KMS-11 (cell line): Measurements from ENCODE around the gene CKAP5.

Experiments used
- H2AFZ ChIP-seq: fragments of 200-600 bp; sonication (generic); 2 replicates; pipeline ENCODE4 v1.6.1; 2016; ENCODE audit warnings: antibody characterized with exemption, mixed run types, low read depth
- H3K27ac ChIP-seq: fragments of 200-600 bp; sonication (generic); 2 replicates; pipeline ENCODE4 v1.6.1; 2016; ENCODE audit warnings: mild to moderate bottlenecking, mixed run types
- H3K27me3 ChIP-seq: fragments of 200-600 bp; sonication (generic); 2 replicates; pipeline ENCODE4 v1.6.1; 2017; ENCODE audit warnings: mild to moderate bottlenecking, low read depth, mixed run types, moderate library complexity; ENCODE audit not compliant: insufficient read depth
- H3K36me3 ChIP-seq: fragments of 200-600 bp; sonication (generic); 2 replicates; pipeline ENCODE4 v1.6.1; 2017; ENCODE audit warnings: mild to moderate bottlenecking, mixed run types; ENCODE audit not compliant: insufficient read depth
- H3K4me1 ChIP-seq: fragments of 200-600 bp; sonication (generic); 2 replicates; pipeline ENCODE4 v1.6.1; 2016; ENCODE audit warnings: mild to moderate bottlenecking, low read depth, mixed run types; ENCODE audit not compliant: poor library complexity, severe bottlenecking
- H3K4me2 ChIP-seq: fragments of 200-600 bp; sonication (generic); 2 replicates; pipeline ENCODE4 v1.7.0; 2016; ENCODE audit warnings: mild to moderate bottlenecking, mixed run types
- H3K4me3 ChIP-seq: fragments of 200-600 bp; sonication (generic); IDR thresholded peaks from 2 replicates; pipeline ENCODE4 v1.6.1; 2017; ENCODE audit warnings: low read depth, low read length, mixed read lengths; ENCODE audit not compliant: insufficient read depth
- H3K79me2 ChIP-seq: fragments of 200-600 bp; sonication (generic); 2 replicates; pipeline ENCODE4 v1.6.1; 2016; ENCODE audit warnings: low read depth, mixed run types; ENCODE audit not compliant: insufficient read depth
- H3K9ac ChIP-seq: fragments of 200-600 bp; sonication (generic); 2 replicates; pipeline ENCODE4 v1.6.1; 2016; ENCODE audit warnings: mild to moderate bottlenecking, mixed run types
- H4K20me1 ChIP-seq: fragments of 200-600 bp; sonication (generic); 2 replicates; pipeline ENCODE4 v1.6.1; 2016; ENCODE audit warnings: mild to moderate bottlenecking, mixed run types; ENCODE audit not compliant: insufficient read depth
- TF ChIP-seq, protein P1 (sequence below): fragments of 200-600 bp; sonication (generic); conservative IDR thresholded peaks from 2 replicates; pipeline ENCODE4 v1.6.1; 2017; ENCODE audit warnings: low read depth, mild to moderate bottlenecking, antibody characterized with exemption, low read length, moderate library complexity, mixed read lengths

Gene CKAP5

DNA sequence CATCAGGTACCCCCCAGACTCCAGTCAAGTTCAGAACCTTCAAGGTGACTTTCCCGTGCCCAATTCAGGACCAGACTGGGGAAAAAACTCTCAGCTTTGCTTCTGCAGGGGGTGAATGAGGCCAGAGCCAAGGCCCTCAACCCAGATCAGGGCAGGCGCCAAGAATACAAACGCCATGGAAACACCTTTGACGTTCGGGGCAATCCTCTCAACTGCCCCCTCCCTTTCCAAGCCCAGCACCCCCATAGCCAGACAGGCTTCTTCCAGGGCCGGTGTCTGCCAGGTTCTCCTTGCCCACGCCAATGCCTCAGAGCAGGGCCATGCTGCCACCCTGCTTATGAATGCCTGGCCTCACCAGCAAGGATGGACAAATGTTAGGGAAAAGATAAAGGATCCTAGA is 151.5 kb downstream of the CKAP5 start:
- Histone ChIP-seq H2AFZ (no peak overlapping the region), H3K4me2 (no peak overlapping the region), H3K36me3 (no peaks in the 10 kb centered on the region), H3K4me1 (peaks cover 17% of the 10 kb centered on the region), H3K27me3 (no peaks in the 10 kb centered on the region), H3K27ac (no peak overlapping the region), H4K20me1 (no peaks in the 10 kb centered on the region), H3K79me2 (peaks cover 17% of the 10 kb centered on the region; the same call in 1 of the 2 replicates), H3K4me3 (no peak overlapping the region), H3K9ac (no peak overlapping the region)
- TF ChIP-seq, protein P1, sequence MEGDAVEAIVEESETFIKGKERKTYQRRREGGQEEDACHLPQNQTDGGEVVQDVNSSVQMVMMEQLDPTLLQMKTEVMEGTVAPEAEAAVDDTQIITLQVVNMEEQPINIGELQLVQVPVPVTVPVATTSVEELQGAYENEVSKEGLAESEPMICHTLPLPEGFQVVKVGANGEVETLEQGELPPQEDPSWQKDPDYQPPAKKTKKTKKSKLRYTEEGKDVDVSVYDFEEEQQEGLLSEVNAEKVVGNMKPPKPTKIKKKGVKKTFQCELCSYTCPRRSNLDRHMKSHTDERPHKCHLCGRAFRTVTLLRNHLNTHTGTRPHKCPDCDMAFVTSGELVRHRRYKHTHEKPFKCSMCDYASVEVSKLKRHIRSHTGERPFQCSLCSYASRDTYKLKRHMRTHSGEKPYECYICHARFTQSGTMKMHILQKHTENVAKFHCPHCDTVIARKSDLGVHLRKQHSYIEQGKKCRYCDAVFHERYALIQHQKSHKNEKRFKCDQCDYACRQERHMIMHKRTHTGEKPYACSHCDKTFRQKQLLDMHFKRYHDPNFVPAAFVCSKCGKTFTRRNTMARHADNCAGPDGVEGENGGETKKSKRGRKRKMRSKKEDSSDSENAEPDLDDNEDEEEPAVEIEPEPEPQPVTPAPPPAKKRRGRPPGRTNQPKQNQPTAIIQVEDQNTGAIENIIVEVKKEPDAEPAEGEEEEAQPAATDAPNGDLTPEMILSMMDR: no peak

DNA sequence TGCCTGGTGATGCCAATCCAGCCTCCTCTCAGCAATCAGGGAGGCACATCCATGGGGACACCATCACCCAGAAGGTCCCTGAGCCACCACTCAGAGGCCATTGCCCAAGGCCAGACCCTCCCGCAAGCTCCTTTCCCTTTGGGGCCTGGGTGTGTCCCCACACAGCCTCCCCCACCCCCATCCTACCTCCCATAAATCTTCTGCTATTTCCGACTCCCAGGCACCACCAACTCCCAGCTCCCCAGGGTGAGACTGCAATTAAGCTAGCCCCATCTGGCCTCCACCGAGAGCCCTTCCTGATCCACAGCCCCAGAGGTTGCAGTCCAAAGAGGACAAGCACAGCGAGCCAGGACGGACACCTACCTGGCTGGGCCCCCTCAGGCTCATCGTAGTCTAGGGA is 152.0 kb downstream of the CKAP5 start:
- TF ChIP-seq, protein P1: no peak
- Histone ChIP-seq H3K4me2 (no peak overlapping the region), H3K27ac (no peak overlapping the region), H4K20me1 (no peaks in the 10 kb centered on the region), H3K4me3 (no peak overlapping the region), H3K36me3 (no peaks in the 10 kb centered on the region), H3K27me3 (no peaks in the 10 kb centered on the region), H3K79me2 (peaks cover 11% of the 10 kb centered on the region; the same call in 1 of the 2 replicates), H3K9ac (no peak overlapping the region), H3K4me1 (peaks cover 12% of the 10 kb centered on the region), H2AFZ (no peak overlapping the region)

DNA sequence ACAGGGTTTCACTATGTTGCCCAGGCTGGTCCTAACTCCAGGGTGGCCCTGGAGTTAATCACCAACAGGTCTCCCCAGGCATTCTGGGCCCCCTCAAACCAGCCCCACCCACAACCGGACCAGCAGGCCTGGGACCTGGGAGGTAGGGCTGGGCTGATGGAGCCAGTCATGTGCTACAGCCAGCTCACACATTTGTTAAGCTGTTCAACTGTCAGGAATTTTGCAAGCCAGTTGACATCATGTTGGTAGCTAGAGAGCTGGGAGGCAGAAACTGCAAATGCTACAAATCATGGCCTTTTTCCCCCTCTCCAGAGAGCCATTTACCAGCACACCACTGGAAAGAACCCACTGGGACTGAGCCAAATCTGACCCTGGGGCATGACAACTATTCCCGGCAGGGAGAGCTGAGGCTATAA is 152.5 kb downstream of the CKAP5 start:
- TF ChIP-seq, protein P1: no peak
- Histone ChIP-seq H3K27me3 (no peaks in the 10 kb centered on the region), H4K20me1 (no peaks in the 10 kb centered on the region), H3K79me2 (peaks cover 7% of the 10 kb centered on the region; the same call in 1 of the 2 replicates), H3K4me1 (peaks cover 7% of the 10 kb centered on the region), H3K27ac (no peak overlapping the region), H3K4me2 (no peak overlapping the region), H3K9ac (no peak overlapping the region), H3K4me3 (no peak overlapping the region), H2AFZ (no peak overlapping the region), H3K36me3 (no peaks in the 10 kb centered on the region)
